Mesendoderm (in vitro differentiated cells): ENCODE results near the gene CPXM1.

ENCODE experiments used
- DNase-seq: peaks from one replicate; pipeline ENCODE4 v3.0.0; 2013
- H2AK5ac ChIP-seq: 2 replicates; pipeline ENCODE4 v1.6.1; 2013; ENCODE audit warnings: low read length, inconsistent platforms
- H2BK120ac ChIP-seq: 2 replicates; pipeline ENCODE4 v1.6.1; 2013; ENCODE audit warnings: low read depth, mild to moderate bottlenecking, low read length, moderate library complexity, mixed read lengths
- H2BK15ac ChIP-seq: replicated peaks from 2 replicates; pipeline ENCODE4 v1.6.1; 2013; ENCODE audit warnings: low read depth, mild to moderate bottlenecking, moderate library complexity
- H2BK5ac ChIP-seq: 2 replicates; pipeline ENCODE4 v1.6.1; 2013; ENCODE audit warnings: low read length, inconsistent platforms
- H3K18ac ChIP-seq: 2 replicates; pipeline ENCODE4 v1.6.1; 2013; ENCODE audit warnings: mild to moderate bottlenecking, low read length, mixed read lengths
- H3K23ac ChIP-seq: one replicate; pipeline ENCODE4 v1.6.1; 2013; ENCODE audit warnings: low read length
- H3K27ac ChIP-seq: 2 replicates; pipeline ENCODE4 v1.5.1; 2013; ENCODE audit warnings: low read depth, mild to moderate bottlenecking, inconsistent platforms, low read length, moderate library complexity
- H3K27me3 ChIP-seq: 2 replicates; pipeline ENCODE4 v1.6.1; 2013; ENCODE audit warnings: low read length, control low read depth, mild to moderate bottlenecking, inconsistent platforms; ENCODE audit not compliant: insufficient read depth, poor library complexity
- H3K36me3 ChIP-seq: 2 replicates; pipeline ENCODE4 v1.6.1; 2013; ENCODE audit warnings: low read length, inconsistent platforms; ENCODE audit not compliant: control insufficient read depth, insufficient read depth
- H3K4ac ChIP-seq: one replicate; pipeline ENCODE4 v1.6.1; 2013; ENCODE audit warnings: low read depth, mild to moderate bottlenecking, low read length, moderate library complexity
- H3K4me1 ChIP-seq: 2 replicates; pipeline ENCODE4 v1.6.1; 2013; ENCODE audit warnings: low read depth, low read length, inconsistent platforms; ENCODE audit not compliant: control insufficient read depth
- H3K4me2 ChIP-seq: 2 replicates; pipeline ENCODE4 v1.6.1; 2013; ENCODE audit warnings: low read length
- H3K4me3 ChIP-seq: 2 replicates; pipeline ENCODE4 v1.5.1; 2013; ENCODE audit warnings: mild to moderate bottlenecking, low read length
- H3K56ac ChIP-seq: one replicate; pipeline ENCODE4 v1.6.1; 2013; ENCODE audit warnings: low read length
- H3K79me1 ChIP-seq: 2 replicates; pipeline ENCODE4 v1.6.1; 2013; ENCODE audit warnings: low read length, inconsistent platforms
- H3K79me2 ChIP-seq: 2 replicates; pipeline ENCODE4 v1.6.1; 2013; ENCODE audit warnings: mild to moderate bottlenecking, low read length; ENCODE audit not compliant: control insufficient read depth, insufficient read depth
- H3K9ac ChIP-seq: 2 replicates; pipeline ENCODE4 v1.6.1; 2013; ENCODE audit warnings: low read length, inconsistent platforms
- H4K5ac ChIP-seq: one replicate; pipeline ENCODE4 v1.6.1; 2013; ENCODE audit warnings: low read length
- H4K8ac ChIP-seq: one replicate; pipeline ENCODE4 v1.6.1; 2013; ENCODE audit warnings: low read depth, mild to moderate bottlenecking, control low read depth, low read length, moderate library complexity
- WGBS: extraction: QIAGEN DNeasy Blood & Tissue Kit; methylation state at CpG from one replicate; pipeline ENCODE4 v1.1.7; 2013; ENCODE audit warnings: low lambda C conversion rate, missing lambda C conversion rate; ENCODE audit not compliant: insufficient coverage; ENCODE audit errors: extremely low coverage; 5-methylcytosine and 5-hydroxymethylcytosine counted together

CPXM1 gene

DNA sequence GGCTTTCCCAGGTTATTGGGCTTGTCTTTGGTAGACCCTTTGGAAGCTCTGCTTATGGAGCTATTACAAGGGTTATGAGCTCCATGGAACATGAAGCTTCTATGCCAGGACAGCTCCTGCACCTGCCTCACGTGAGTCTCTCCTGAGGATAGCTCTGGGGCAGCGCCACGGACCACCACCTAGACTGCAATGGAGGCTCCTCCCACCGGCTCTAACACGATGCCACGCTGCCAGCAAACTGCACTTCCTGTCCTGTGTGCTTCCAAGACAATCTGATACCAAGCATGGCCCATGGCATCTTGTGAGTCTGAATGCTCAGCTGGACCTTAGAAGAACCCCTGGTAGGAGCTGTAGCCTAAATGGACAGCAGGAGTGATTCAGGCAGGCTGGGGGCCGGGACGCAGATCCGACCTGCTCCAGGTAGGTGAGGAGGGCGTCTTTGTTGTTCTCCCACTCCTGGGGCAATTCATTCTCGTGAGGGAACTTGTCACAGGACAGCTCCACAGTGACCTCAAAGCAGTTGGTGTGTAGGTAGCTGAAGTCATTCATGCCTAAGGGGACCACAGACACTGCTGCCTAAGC lies 5.5 kb downstream of the CPXM1 start:
- Histone ChIP-seq H3K4me3 (no peak overlapping the region), H3K79me2 (no peaks in the 10 kb centered on the region), H3K4ac (no peak overlapping the region), H3K27me3 (no peaks in the 10 kb centered on the region), H2AK5ac (no peak overlapping the region), H3K27ac (no peak overlapping the region), H4K5ac (no peak overlapping the region), H2BK120ac (no peak overlapping the region), H3K4me2 (no peak overlapping the region), H3K9ac (no peak overlapping the region), H3K4me1 (peaks cover 3% of the 10 kb centered on the region), H2BK5ac (no peak overlapping the region), H2BK15ac (no peak overlapping the region), H4K8ac (no peak overlapping the region), H3K23ac (no peak overlapping the region), H3K18ac (no peak overlapping the region), H3K36me3 (peaks cover 13% of the 10 kb centered on the region), H3K79me1 (no peaks in the 10 kb centered on the region), H3K56ac (no peak overlapping the region)
- no CpG with 5 or more reads among the region's 11 CpGs for WGBS
- DNase-seq = no peak

DNA sequence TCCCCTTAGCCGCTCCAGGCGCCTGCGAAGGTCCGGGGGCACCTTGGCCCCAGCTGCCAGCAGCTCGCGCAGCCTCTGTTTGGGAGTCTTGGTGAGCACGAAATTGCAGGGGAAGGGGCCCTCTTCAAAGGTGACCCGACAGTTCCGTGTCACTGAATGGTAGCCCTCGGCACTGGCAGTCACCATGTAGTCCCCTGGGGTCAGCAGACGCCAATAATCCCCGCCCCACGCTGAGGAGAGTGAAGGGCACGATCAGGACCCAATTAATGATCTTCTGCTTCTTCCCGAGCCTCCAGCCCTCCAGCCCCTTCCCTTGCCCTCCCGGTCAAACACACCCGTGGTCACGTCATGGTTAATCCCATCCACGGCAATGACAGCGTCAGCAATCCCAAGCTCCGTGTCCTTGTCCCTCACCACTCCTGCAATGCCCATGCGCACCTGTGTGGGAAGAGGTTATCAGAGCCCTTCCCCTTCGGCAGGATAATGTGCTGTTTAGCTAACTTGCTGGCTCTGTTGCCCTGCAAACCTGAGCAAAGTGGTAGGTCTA lies 6.2 kb downstream of the CPXM1 start:
- no peak overlapping the region for H2AK5ac ChIP-seq
- no peak overlapping the region for H2BK120ac ChIP-seq
- peaks cover 13% of the 10 kb centered on the region for H3K36me3 ChIP-seq
- H3K18ac ChIP-seq = no peak overlapping the region
- no peak overlapping the region for H3K9ac ChIP-seq
- H2BK5ac ChIP-seq = no peak overlapping the region
- H3K4me1 ChIP-seq = peaks cover under 1% of the 10 kb centered on the region
- no peak overlapping the region for H4K5ac ChIP-seq
- H3K4me3 ChIP-seq = no peak overlapping the region
- H3K4ac ChIP-seq = no peak overlapping the region
- no peaks in the 10 kb centered on the region for H3K79me1 ChIP-seq
- no peak overlapping the region for H3K23ac ChIP-seq
- no peak for DNase-seq
- H3K27ac ChIP-seq = no peak overlapping the region
- H3K4me2 ChIP-seq = no peak overlapping the region
- H3K27me3 ChIP-seq = no peaks in the 10 kb centered on the region
- no peaks in the 10 kb centered on the region for H3K79me2 ChIP-seq
- WGBS = no CpG with 5 or more reads among the region's 23 CpGs
- H2BK15ac ChIP-seq = no peak overlapping the region
- H4K8ac ChIP-seq = no peak overlapping the region
- no peak overlapping the region for H3K56ac ChIP-seq

DNA sequence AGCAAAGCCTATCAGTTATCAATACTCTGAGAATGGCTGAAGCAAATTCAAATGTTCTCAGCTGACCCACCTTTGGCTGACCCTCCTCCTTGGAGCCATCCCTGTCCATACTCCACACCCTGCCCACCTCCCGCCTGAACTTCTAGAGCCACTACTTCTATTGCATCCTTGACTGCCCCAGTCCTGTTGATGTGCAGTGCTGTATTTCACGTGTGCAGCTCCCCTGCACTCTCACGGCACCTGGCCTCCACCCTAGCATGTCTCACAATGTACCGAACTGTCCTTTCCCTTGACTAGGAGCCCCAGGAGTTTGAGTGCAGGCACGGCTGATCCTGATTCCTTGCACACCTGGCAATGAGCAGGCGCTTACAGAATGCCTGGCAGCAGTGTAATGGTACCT lies 7.0 kb downstream of the CPXM1 start:
- no peak overlapping the region for H4K8ac ChIP-seq
- H3K56ac ChIP-seq = no peak overlapping the region
- H3K27ac ChIP-seq = no peak overlapping the region
- DNase-seq = no peak
- no peak overlapping the region for H2BK15ac ChIP-seq
- H3K79me2 ChIP-seq = no peaks in the 10 kb centered on the region
- H4K5ac ChIP-seq = no peak overlapping the region
- no peak overlapping the region for H3K18ac ChIP-seq
- no peak overlapping the region for H3K4ac ChIP-seq
- H3K9ac ChIP-seq = no peak overlapping the region
- H2AK5ac ChIP-seq = no peak overlapping the region
- peaks cover 13% of the 10 kb centered on the region for H3K36me3 ChIP-seq
- no peak overlapping the region for H3K4me2 ChIP-seq
- H3K79me1 ChIP-seq = no peaks in the 10 kb centered on the region
- H3K4me3 ChIP-seq = no peak overlapping the region
- H2BK120ac ChIP-seq = no peak overlapping the region
- no CpG with 5 or more reads among the region's 6 CpGs for WGBS
- no peak overlapping the region for H2BK5ac ChIP-seq
- no peaks in the 10 kb centered on the region for H3K4me1 ChIP-seq
- no peaks in the 10 kb centered on the region for H3K27me3 ChIP-seq
- H3K23ac ChIP-seq = no peak overlapping the region

DNA sequence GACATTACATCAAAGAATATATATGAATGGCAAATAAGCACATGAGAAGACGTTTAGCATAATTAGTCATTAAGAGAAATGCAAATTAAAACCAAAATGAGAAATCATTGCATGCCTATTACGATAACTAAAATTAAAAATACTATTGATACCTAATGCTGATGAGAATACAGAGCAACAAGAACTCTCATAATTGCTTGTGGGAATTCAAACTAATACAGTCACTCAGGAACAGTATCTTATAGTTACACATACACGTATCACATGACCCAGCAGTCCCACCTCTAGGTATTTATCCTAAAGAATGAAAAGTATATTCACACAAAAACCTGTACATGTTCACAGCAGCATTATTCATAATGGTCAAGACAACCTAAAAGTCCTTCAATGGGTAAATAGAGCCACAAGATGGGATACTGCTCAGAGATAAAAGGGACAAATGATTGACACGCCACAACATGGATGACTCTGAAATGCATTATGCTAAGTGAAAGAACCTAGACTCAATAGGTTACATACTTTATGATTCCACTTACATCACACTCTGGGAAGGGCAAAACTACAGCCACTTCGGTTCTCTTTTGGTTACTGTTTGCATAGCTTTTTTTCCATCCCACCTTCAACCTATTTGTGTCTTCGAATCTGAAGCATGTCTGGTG lies 16.4 kb downstream of the CPXM1 start:
- no peak overlapping the region for H2AK5ac ChIP-seq
- no peaks in the 10 kb centered on the region for H3K27me3 ChIP-seq
- H3K18ac ChIP-seq = no peak overlapping the region
- H4K8ac ChIP-seq = no peak overlapping the region
- H2BK5ac ChIP-seq = no peak overlapping the region
- no peak overlapping the region for H2BK15ac ChIP-seq
- no peak for DNase-seq
- H3K4me1 ChIP-seq = no peaks in the 10 kb centered on the region
- H3K23ac ChIP-seq = no peak overlapping the region
- H3K4ac ChIP-seq = no peak overlapping the region
- no peak overlapping the region for H4K5ac ChIP-seq
- no peak overlapping the region for H3K4me2 ChIP-seq
- no peak overlapping the region for H3K27ac ChIP-seq
- H2BK120ac ChIP-seq = no peak overlapping the region
- no peaks in the 10 kb centered on the region for H3K79me1 ChIP-seq
- H3K56ac ChIP-seq = no peak overlapping the region
- H3K79me2 ChIP-seq = no peaks in the 10 kb centered on the region
- no peak overlapping the region for H3K4me3 ChIP-seq
- no peak overlapping the region for H3K9ac ChIP-seq
- H3K36me3 ChIP-seq = no peaks in the 10 kb centered on the region
- no CpG with 5 or more reads among the region's 6 CpGs for WGBS

DNA sequence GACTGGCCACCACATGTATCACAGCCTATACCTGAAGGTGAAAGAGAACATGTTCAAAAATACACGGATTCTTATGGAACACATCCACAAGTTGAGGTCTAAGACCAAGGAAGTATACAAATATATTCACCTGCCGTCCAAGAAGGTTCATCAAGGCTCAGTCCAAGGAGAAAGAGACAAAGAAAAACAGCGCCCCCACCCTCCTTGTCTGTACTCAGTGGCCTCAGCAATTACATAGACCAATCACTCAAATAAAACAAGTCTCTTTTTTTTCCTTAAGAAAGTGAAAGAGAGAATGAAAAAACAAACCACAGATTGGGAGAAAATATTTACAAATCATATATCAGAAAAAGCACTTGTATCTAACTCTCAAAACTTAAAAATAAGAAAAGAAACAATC lies 19.5 kb downstream of the CPXM1 start:
- Histone ChIP-seq H3K4me1 (no peaks in the 10 kb centered on the region), H3K79me1 (no peaks in the 10 kb centered on the region), H2BK5ac (no peak overlapping the region), H4K5ac (no peak overlapping the region), H3K79me2 (no peaks in the 10 kb centered on the region), H3K4me3 (no peak overlapping the region), H3K36me3 (no peaks in the 10 kb centered on the region), H3K4ac (no peak overlapping the region), H2AK5ac (no peak overlapping the region), H3K27me3 (no peaks in the 10 kb centered on the region), H3K4me2 (no peak overlapping the region), H3K23ac (no peak overlapping the region), H2BK120ac (no peak overlapping the region), H3K56ac (no peak overlapping the region), H3K9ac (no peak overlapping the region), H4K8ac (no peak overlapping the region), H2BK15ac (no peak overlapping the region), H3K18ac (no peak overlapping the region), H3K27ac (no peak overlapping the region)
- WGBS = no CpG with 5 or more reads among the region's 3 CpGs
- no peak for DNase-seq
